Hindlimb muscle (tissue), 1 donor: ENCODE data around the gene GBF1. TPM values are rescaled to one million over a fixed set of nuclear protein-coding genes. Genes with fewer than 3 reads are reported as not detected.
"Not testable (repeated sequence)": the region's sequence is repeated elsewhere in the genome, so short reads cannot be mapped to it uniquely, and the experiment has no call there.

Source experiments
- DNase-seq: peaks from one replicate; pipeline ENCODE4 v3.0.0-alpha.2; 2013
- polyA plus RNA-seq: library from polyadenylated mRNA; unstranded; fragments of 120-200 nt; gene quantifications from one replicate; pipeline ENCODE4 v1.2.1, GENCODE V29; 2013; ENCODE audit not compliant: insufficient read length

The GBF1 gene
- polyA plus RNA-seq, 1 donor, result 56.2 TPM

GRCh38 chr10:102302611-102303010 is 57.3 kb downstream of the GBF1 start:
- DNase-seq, result no peak

GRCh38 chr10:102306006-102306405 is 60.7 kb downstream of the GBF1 start:
- no peak for DNase-seq

GRCh38 chr10:102306710-102307109 is 61.4 kb downstream of the GBF1 start:
- DNase-seq, result no peak

- DNase-seq, result not testable (repeated sequence)
Observed at GRCh38 chr10:102308318-102308717, 63.0 kb downstream of the GBF1 start.

- DNase-seq, result no peak
Observed at GRCh38 chr10:102309236-102309635, 63.9 kb downstream of the GBF1 start.

GRCh38 chr10:102309916-102310315 is 64.6 kb downstream of the GBF1 start:
- DNase-seq, result no peak

- DNase-seq, result no peak
Observed at GRCh38 chr10:102310361-102311024, 65.2 kb downstream of the GBF1 start.

GRCh38 chr10:102311025-102311420 is 65.7 kb downstream of the GBF1 start:
- DNase-seq, result no peak

GRCh38 chr10:102312683-102313082 is 67.4 kb downstream of the GBF1 start:
- DNase-seq, result no peak

GRCh38 chr10:102313221-102313896 is 68.0 kb downstream of the GBF1 start:
- DNase-seq, result no peak

- no peak for DNase-seq
Observed at GRCh38 chr10:102314801-102315200, 69.5 kb downstream of the GBF1 start.

GRCh38 chr10:102316421-102316820 is 71.1 kb downstream of the GBF1 start:
- DNase-seq, result no peak

- no peak for DNase-seq
Observed at GRCh38 chr10:102322914-102323313, 77.6 kb downstream of the GBF1 start.

- DNase-seq, result no peak
Observed at GRCh38 chr10:102324061-102324460, 78.7 kb downstream of the GBF1 start.

GRCh38 chr10:102326031-102326430 is 80.7 kb downstream of the GBF1 start:
- DNase-seq, result no peak

- DNase-seq, result peak; percentile 26
Observed at GRCh38 chr10:102327002-102327401, 81.7 kb downstream of the GBF1 start.

- no peak for DNase-seq
Observed at GRCh38 chr10:102327641-102328040, 82.3 kb downstream of the GBF1 start.

GRCh38 chr10:102332772-102333171 is 87.4 kb downstream of the GBF1 start:
- no peak for DNase-seq

- DNase-seq, result no peak
Observed at GRCh38 chr10:102334101-102334500, 88.8 kb downstream of the GBF1 start.

GRCh38 chr10:102335184-102335583 is 89.9 kb downstream of the GBF1 start:
- no peak for DNase-seq

- DNase-seq, result no peak
Observed at GRCh38 chr10:102341038-102341688, 95.8 kb downstream of the GBF1 start.

- DNase-seq, result no peak
Observed at GRCh38 chr10:102342458-102342857, 97.1 kb downstream of the GBF1 start.

- no peak for DNase-seq
Observed at GRCh38 chr10:102342958-102343357, 97.6 kb downstream of the GBF1 start.

- DNase-seq, result no peak
Observed at GRCh38 chr10:102344067-102344466, 98.7 kb downstream of the GBF1 start.
